GM12873 (cell line): Measurements from ENCODE around the gene E2F3.

Experiments used
- TF ChIP-seq, protein P1 (sequence below): IDR thresholded peaks from 2 replicates; pipeline ENCODE4 v1.5.1; 2012; ENCODE audit warnings: low read depth, mild to moderate bottlenecking, moderate library complexity, low read length, control low read depth; ENCODE audit not compliant: insufficient read depth; ENCODE audit errors: missing control alignments

E2F3 gene

DNA sequence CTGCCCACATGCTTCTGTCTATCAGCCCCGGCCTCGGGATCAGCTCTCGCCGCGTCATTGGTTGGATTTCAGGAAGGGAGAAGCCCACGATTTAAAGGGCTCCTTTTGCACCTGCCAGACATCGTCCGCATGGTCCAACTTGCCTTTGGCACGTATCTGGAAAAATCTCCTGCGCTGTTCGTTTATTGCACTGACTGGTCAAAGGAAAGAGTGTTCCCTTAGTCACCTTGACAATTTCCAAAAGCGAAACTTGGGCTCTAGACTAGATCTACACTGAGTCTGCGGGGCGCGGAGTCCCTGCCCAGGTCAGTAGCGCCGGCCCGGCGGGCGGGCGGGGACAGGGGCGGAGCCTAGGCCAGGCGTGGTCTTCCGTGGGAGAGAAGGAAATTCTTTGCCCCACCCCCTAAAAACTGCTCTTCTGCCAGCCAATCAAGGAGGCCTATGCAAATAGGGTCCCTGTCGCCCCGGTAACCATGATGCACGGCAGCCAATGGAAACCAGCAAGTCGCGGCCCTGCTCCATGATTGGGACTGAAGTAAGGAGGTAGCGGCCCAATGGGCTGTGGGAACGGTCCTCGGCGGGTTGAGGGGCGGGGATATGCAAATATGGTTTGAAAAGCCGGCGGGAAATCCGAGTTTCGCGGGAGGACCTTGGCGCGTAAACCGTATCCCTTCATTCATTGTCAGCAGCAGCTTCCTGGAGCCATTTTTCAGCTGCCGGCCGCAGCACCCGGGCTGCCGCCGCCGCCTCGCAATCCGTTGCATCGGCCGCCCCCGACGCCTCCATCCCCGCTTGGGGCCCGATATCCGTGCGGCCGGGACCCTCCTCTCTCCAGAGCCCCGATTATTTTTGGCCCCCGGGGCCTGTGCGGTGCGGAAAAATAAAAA lies at the start of gene E2F3:
Gene E2F3 (plus strand): TSS at position 675 of the 887 bp plus-strand sequence. CDS start 354 bp downstream, outside the sequence.
- TF ChIP-seq, protein P1, sequence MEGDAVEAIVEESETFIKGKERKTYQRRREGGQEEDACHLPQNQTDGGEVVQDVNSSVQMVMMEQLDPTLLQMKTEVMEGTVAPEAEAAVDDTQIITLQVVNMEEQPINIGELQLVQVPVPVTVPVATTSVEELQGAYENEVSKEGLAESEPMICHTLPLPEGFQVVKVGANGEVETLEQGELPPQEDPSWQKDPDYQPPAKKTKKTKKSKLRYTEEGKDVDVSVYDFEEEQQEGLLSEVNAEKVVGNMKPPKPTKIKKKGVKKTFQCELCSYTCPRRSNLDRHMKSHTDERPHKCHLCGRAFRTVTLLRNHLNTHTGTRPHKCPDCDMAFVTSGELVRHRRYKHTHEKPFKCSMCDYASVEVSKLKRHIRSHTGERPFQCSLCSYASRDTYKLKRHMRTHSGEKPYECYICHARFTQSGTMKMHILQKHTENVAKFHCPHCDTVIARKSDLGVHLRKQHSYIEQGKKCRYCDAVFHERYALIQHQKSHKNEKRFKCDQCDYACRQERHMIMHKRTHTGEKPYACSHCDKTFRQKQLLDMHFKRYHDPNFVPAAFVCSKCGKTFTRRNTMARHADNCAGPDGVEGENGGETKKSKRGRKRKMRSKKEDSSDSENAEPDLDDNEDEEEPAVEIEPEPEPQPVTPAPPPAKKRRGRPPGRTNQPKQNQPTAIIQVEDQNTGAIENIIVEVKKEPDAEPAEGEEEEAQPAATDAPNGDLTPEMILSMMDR, result no peak

DNA sequence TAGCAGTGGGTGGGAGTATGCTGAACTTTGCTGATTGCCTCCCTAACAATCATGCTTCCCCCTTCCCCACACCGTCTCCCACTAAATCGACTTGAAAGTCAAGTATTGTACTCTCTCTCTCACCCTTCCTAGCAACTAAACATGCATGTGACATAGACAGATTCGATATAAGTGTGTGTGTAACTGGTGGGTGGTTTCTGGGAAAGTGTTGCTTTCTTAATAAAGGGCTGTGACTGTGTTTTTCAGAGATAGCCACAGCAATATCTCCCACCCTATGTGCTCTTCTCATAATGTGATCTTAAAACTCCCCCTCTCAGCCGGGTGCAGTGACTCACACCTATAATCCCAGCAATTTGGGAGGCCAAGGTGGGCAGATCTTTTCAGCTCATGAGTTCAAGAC lies 49.3 kb upstream of the E2F3 start:
- TF ChIP-seq, protein P1, result no peak

DNA sequence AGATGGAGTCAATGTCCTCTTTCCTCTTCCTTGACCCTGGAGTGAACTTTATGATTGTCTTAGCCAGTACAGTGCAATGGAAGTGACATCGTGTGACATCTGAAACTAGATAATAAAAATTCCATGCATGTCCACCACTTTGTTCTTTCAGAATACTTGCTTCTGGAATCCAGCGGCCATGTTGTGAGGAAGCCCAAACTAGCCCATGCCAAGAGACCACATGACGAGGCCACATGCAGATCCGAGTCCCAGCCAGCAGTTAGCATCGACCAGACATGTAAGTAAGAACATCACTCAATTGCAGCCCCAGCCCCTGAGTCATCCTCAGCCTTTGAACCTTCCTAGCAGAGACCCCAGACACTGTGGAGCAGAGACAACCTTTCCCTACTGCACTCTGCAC lies 48.5 kb upstream of the E2F3 start:
- TF ChIP-seq, protein P1, result no peak

DNA sequence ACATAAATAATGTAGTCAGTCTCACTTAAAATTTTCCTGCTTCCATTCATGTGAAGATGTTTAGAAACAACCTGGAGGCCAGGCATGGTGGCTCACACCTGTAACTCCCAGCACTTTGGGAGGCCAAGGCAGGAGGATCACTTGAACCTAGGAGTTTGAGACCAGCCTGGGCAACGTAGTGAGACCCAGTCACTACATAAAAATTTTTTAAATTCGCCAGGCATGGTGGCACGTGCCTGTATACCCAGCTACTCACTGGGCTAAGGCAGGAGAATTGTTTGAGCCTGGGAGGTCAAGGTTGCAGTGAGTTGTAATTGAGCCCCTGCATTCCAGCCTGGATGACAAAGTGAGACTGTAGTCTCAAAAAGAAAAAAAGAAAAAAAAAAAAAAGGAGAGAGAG lies 47.3 kb upstream of the E2F3 start:
- TF ChIP-seq, protein P1, result no peak

DNA sequence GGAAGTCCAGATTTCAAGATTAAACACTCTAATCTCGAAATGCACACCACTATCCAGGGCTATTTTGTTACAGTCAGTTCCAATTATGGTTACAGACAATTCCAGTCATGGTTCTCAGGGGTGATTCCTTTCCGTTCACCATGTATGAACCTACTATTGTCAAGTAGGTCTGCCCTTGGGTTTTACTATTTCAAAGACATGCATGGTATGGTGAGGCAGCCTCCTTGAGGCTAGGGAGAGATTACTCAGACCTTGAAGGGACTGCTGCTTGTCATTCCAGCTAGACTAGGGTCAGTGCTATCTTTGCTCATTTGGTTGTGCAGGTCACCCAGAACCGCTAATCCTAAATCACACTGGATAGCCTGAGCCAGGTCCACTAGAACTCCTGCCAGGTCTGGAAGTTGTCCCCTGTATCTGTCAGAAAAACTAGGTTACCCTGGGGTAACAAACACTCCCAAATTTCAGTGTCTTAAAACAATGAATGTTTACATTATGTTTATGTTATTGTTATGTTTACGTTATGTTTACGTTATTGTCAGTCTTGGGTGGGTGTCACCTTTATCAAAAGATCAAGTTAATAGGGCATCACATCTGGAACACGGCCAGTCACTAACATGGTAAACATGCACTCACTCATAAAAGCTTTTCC lies 41.1 kb upstream of the E2F3 start:
- TF ChIP-seq, protein P1, result no peak

DNA sequence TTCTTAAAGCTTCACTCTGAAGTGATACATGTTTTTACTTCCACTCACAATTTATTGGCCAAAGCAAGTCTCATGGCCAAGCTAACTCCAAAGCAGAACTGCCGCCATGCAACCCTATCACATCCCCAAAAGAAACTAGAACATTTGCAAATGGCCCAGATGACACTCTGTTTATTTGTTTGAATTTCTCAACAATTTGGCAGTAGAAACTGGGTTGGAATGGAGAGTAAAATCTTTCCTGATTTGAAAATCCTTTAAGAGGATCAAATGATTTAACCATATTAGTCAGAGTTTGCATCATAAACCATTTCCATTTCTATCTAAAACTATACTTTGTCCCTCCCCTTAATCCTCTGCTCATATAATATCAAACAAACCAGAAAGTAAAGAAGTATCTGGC lies 39.1 kb upstream of the E2F3 start:
- TF ChIP-seq, protein P1, result no peak

DNA sequence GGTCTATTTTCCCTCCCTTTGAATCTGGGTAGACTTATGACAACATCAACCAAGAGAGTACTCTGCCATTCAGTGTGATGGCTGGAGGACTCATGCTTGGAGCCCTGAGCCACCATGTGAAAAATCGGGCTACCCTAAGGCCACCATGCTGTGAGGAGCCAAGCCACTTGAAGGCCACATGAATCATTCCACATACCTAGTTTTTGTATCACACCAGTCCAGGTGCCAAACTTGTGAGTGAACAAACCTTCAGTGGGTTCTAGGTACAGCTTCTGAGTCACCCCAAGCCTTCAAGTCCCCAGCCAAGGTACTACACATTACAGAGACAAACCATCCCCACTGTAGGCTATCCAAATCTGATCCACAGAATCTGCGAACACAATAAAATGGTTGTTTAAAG lies 37.4 kb upstream of the E2F3 start:
- TF ChIP-seq, protein P1, result no peak
